ENCODE results near the gene DUSP8. TPM values are rescaled to one million over a fixed set of nuclear protein-coding genes. Genes with fewer than 3 reads are reported as not detected.

DUSP8 gene
- total RNA-seq, 1 donor from 2014 or later, result 10.5 TPM

GRCh38 chr11:1558775-1559110, 13.3 kb downstream of the DUSP8 start:
- ATAC-seq, result no peak

GRCh38 chr11:1557904-1558774, 13.9 kb downstream of the DUSP8 start:
- DNase-seq (ENCODE audit: missing footprints) (peak; percentile 62), ATAC-seq (peak; percentile 30)
- intact Hi-C loops (cut with DNase I), result loop anchor here (2.0 kb wide), 1 partner anchor 15 kb away; the partner anchor contains the start of gene DUSP8

More at GRCh38 chr11:1558775-1559110, 13.3 kb downstream of the DUSP8 start:
- intact Hi-C loops (cut with DNase I), result loop anchor here (2.0 kb wide), 1 partner anchor 14 kb away; the partner anchor contains the start of gene DUSP8
- DNase-seq (ENCODE audit: missing footprints), result peak; percentile 37

- intact Hi-C loops (cut with DNase I), result no loop called here
- DNase-seq (ENCODE audit: missing footprints), result peak; percentile 63
- ATAC-seq, result no peak
Measured at GRCh38 chr11:1557051-1557884, 14.8 kb downstream of the DUSP8 start.

- DNase-seq (ENCODE audit: missing footprints) (peak; percentile 66), ATAC-seq (no peak)
- intact Hi-C loops (cut with DNase I), result no loop called here
Measured at GRCh38 chr11:1556278-1556902, 15.7 kb downstream of the DUSP8 start.

GRCh38 chr11:1555713-1556153, 16.3 kb downstream of the DUSP8 start:
- DNase-seq (ENCODE audit: missing footprints) (peak; percentile 49), ATAC-seq (no peak)
- intact Hi-C loops (cut with DNase I), result no loop called here

GRCh38 chr11:1554981-1555712, 16.9 kb downstream of the DUSP8 start:
- peak; percentile 45 for DNase-seq (ENCODE audit: missing footprints)
- intact Hi-C loops (cut with DNase I), result no loop called here
- ATAC-seq, result no peak

- DNase-seq (ENCODE audit: missing footprints) (peak; percentile 48), ATAC-seq (no peak)
- intact Hi-C loops (cut with DNase I), result no loop called here
Measured at GRCh38 chr11:1553808-1554594, 18.1 kb downstream of the DUSP8 start.

GRCh38 chr11:1549338-1550330, 22.4 kb downstream of the DUSP8 start:
- DNase-seq (ENCODE audit: missing footprints) (peak; percentile 57), ATAC-seq (no peak)
- intact Hi-C loops (cut with DNase I), result no loop called here

- DNase-seq (ENCODE audit: missing footprints) (peak; percentile 74), ATAC-seq (peak; percentile 77)
- intact Hi-C loops (cut with DNase I), result no loop called here
Measured at GRCh38 chr11:1548221-1549070, 23.6 kb downstream of the DUSP8 start.

GRCh38 chr11:1547467-1548098, 24.5 kb downstream of the DUSP8 start:
- DNase-seq (ENCODE audit: missing footprints) (peak; percentile 23), ATAC-seq (peak; percentile 6)
- intact Hi-C loops (cut with DNase I), result no loop called here

- DNase-seq (ENCODE audit: missing footprints), result peak; percentile 64
- intact Hi-C loops (cut with DNase I), result loop anchor here (1.0 kb wide), 2 partner anchors 28 to 82 kb away; no protein-coding TSS in a partner anchor
- peak; percentile 70 for ATAC-seq
Measured at GRCh38 chr11:1546536-1547466, 25.3 kb downstream of the DUSP8 start.

- no peak for ATAC-seq
- intact Hi-C loops (cut with DNase I), result loop anchor here (1.0 kb wide), 2 partner anchors 28 to 82 kb away; no protein-coding TSS in a partner anchor
- peak; percentile 35 for DNase-seq (ENCODE audit: missing footprints)
Measured at GRCh38 chr11:1546077-1546535, 26.0 kb downstream of the DUSP8 start.

GRCh38 chr11:1545432-1545831, 26.6 kb downstream of the DUSP8 start:
- no peak for ATAC-seq
- intact Hi-C loops (cut with DNase I), result no loop called here
- DNase-seq (ENCODE audit: missing footprints), result peak; percentile 3

- DNase-seq (ENCODE audit: missing footprints) (peak; percentile 41), ATAC-seq (no peak)
- intact Hi-C loops (cut with DNase I), result no loop called here
Measured at GRCh38 chr11:1544536-1544935, 27.5 kb downstream of the DUSP8 start.

All from Right ventricle myocardium inferior (tissue), 1 donor.